Fibroblast of peridontal ligament (primary cell): Measurements from ENCODE around the gene ACAD8.
"Not testable (repeated sequence)": the region's sequence is repeated elsewhere in the genome, so short reads cannot be mapped to it uniquely, and the experiment has no call there.

Experiments used
- DNase-seq: peaks from one replicate; pipeline ENCODE4 v3.0.0-alpha.2; 2010; ENCODE audit errors: extremely low read depth

The ACAD8 gene

DNA sequence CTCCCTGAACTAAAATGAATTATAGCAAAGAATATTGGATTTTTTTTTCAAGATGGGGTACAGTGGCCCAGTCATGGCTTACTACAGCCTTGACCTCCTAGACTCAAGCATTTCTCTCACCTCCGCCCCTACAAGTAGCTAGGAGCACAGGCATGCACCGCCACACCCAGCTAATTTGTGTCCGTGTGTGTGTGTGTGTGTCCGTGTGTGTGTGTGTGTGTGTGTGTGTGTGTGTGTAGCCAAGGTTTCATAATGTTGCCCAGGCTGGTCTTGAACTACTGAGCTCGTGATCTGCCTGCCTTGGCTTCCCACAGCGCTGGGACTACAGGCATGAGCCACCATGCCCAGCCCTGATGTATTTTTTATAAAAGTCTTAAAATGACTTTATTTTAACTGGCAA lies 12.8 kb upstream of the ACAD8 start:
- DNase-seq, result no peak

DNA sequence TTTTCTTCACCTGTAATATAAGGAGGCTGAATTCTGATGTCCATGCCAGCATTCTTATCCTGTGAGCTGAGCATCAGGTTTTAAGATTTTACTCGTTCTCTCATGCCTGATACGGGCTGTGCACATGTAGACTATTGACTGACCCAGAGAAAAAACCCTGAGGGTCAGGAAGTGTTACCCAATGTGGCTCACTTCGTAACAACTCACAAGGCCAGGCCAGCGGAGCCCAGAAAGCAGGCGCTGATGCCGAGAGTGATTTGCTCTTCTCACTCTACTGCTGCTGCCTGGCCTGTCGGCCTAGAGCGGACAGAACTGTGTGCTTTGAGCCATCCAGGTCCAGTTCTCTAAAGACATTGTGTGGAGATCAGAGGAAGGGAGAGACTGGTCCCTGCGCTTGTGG lies 11.0 kb upstream of the ACAD8 start:
- no peak for DNase-seq

DNA sequence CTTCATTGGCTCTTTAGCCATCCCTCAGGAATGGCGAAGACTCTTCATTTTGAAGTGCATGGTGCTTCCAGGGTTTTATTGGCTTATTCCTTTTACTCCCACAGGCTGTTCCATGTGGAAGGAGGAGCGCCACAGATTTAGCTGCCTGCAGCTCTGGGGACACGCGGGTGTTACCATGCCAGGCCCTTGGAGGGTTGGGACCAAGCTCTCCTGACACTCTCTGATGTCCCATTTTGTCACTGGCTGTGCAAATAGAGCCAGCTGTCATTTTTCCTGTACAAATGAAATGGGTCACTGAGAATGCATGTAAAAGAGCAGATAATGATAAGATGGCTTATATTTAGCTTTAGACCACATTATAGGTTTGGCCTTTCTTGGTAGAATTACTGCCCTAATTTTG lies 9.5 kb upstream of the ACAD8 start:
- DNase-seq, result no peak

DNA sequence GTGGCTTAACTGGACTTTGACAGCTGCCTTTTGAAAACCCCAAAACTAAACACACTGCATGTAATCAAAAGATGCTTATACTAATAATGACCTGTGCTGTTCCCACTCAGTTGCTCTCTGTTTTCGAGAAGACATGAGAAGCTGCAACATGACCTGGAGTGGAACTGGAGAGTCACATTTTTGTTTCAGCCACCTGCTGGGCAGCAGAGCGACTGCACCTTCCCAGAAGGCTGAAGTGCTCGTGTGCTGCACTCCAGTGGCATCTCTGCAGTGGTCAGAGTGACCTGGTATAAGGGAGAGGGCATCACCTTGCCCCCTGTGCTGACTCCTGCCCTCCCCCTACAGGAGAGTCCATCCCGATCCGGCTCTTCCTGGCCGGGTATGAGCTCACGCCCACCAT lies 8.8 kb upstream of the ACAD8 start:
- DNase-seq, result peak; percentile 21

DNA sequence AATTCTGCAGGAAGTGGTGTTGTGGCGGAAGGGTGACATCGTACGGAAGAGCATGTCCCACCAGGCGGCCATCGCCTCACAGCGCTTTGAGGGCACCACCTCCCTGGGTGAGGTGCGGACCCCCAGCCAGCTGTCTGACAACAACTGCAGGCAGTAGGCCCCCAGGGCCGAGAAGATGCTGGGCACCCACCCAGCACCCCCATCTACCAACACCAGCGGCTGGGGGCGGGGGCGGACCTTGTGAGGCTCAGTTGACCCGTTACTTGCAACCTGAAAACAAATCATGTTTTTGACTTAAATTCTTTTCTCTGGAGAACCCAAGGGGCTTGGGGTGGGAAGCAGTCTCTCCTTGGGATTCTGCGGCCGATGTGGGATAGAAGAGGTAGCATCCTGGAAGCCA lies 7.9 kb upstream of the ACAD8 start:
- DNase-seq, result no peak

DNA sequence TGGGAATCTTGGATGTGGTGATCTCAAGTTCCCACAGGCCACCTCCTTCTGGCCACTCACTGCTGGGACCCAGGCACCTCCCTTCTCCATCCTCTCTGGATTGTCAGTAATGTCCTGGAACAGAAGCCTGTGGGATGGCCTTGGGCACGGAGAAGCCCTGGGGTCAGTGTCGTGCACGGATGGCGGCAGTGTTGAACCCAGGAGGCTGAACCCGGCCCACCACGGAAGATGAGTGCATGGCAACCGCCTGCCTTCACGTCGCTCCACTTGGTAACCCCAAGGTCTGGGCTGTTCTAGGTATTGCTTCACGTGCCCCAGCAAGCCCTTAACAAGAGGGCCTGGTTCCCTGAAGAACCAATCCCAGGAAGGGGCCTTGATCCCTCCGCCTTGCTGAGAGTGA lies 7.3 kb upstream of the ACAD8 start:
- no peak for DNase-seq

DNA sequence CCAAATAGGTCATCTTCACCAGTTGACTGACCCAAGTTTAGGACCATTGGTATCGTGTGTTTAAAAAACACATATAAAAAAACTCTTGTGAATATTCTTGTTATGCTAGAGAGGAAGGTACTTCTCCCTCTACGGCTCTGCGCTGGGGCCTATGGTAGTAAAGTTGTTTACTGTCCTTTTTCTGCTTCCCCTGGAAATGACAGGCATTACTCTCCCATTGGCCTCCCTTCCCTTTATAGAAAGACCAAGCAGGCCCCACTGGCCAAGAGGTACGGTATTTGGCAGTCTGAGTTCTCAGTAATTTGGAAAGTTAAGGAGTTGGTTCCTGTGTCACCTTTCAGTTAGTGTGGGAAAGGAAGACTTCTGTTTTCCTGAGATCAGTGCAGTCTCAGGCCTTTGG lies 6.7 kb upstream of the ACAD8 start:
- no peak for DNase-seq

DNA sequence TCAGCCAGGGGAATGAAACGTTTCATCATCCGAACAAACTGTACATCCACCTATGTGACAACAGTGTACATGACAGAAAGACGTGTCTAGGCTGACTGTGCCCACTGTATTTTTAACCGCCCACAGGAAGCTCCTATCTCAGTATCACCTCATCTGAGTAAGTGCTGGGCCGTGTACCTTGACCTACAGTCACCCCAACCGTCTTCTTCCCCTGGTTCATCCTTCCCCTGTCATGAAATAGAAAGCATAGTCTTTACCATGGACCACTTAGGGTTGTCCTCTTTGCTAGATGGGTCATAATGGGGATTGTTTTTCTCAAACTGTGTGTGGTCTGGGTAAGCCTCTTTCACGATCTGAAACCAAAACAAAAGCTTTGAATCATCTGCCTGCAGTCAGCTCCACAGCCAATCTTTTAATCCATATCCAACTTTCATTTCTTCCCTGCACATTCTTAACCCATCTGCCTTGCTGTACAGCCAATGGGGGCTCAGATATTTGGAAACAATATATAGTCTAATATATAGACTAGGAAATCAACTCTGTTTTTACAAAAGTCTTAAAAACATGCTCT lies 4.4 kb upstream of the ACAD8 start:
- peak; percentile 19 for DNase-seq

DNA sequence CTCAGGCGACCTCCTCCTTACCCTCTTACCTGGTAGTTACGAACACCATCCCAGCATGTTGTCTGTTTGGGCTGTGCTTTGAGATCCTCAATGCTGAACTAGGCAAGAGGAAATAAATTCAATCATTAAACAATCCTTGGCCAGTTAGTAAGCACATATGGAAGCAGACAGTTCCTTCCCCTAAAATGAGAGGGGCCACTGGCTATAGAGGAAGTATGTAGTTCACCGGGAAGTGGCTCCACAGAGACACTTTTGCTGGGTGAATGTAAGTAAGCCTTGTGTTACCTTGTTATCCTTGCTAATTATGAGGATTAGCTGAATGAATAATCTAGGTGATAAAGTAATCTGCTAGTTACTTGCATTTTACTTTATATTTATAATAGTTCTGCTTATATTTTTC lies 3.1 kb upstream of the ACAD8 start:
- no peak for DNase-seq

DNA sequence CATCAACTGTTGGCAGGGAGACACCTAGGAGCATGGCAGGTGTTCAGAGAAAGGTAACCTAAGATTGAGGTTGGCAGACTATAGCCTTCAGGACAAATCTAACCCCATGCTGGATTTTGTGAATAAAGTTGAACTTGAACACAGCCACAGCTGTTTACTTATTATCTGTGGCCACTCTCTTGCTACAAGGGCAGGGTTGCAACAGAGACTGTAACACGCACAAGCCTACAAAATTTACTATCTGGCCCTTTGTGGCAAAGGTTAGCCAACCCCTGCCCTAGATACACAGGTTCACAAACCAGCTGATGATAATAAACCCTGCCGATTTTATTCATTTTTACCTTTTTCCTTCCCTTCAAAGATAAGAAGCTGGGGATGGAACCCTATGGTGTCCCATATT lies 2.7 kb upstream of the ACAD8 start:
- no peak for DNase-seq

DNA sequence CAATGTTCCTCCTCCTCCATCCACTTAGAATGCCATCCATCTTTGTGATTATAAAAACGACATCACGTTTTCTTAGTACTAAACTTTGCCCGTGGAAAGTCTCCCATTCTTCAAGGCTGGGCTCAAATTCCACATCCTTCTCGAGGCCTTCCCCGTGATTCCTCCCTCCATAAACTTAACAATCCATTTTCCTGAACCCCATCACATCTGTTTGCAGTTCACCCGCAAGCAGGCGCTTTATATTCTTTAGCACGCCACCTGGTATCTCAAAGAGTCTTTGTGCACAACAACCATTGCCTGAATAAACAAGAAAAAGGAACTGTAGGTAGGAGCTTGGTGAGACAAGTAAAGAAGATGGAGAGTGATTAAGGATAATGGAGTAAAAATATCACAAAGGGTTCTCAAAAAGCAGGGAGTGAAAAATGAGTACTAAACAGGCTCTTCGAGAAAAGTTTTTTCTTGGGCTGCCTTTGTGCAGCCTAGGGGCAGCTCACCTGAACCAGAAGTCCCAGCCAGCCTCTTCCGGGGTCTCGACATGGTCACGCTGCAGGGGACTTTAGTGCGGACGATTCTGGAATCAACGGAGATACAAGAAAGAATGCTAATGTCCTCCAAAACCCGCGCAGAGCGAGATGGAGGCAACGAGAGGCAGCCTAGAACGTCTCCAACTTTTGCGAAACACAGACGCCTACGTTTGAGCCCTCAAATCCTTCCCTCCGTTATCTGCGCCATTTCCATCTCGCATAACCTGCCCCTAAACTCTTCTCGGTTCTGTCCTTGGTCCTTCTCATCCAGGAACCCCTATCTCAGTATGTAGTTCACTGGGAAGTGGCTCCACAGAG lies 801 bp upstream of the ACAD8 start:
- DNase-seq, result peak; percentile 9

DNA sequence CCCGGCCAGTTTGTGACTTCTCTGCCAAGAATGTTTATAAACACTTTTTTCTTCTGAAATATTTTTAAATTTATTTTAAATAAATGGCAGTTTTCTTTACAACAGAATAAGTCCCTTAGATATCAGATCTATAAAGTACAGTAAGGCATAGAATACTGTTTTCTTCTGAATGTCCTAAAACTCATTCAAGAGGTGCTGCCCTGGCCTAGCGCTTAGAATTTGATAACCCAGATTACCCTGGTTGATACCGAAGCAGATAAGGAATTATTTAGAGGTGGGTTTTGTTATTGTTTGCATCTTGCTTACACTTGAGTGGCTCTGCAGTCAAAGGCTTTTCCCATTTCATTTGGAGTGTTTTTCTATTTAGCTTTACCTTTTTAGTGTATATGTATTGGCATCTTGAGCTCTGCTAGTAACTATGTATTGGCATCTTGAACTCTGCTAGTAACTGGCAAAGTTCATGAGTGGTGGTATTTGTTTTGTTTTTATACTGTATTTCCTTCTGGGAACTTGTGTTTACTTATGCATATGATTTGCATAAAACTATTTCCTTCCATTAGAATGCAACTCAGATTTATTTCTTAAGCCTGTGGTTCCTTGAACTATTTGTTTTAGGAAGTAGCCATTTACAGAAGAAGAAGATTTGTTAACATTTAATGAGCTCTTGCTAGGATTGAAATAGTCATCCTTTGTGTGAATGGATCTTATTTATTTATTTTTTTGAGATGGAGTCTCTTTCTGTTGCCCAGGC lies 1.2 kb downstream of the ACAD8 start:
- DNase-seq, result no peak

DNA sequence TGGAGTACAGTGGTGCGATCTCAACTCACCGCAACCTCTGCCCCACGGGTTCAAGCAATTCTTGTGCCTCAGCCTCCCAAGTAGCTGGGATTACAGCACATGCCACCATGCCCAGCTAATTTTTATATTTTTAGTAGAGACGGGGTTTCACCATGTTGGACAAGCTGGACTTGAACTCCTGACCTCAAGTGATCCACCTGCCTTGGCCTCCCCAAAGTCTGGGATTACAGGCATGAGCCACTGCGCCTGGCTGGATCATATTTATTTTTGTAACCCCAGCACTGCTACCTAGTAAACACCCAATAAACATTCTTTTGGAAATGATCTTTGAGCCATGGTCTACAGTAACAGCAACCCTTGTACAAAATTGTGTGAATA lies 1.8 kb downstream of the ACAD8 start:
- DNase-seq, result not testable (repeated sequence)

DNA sequence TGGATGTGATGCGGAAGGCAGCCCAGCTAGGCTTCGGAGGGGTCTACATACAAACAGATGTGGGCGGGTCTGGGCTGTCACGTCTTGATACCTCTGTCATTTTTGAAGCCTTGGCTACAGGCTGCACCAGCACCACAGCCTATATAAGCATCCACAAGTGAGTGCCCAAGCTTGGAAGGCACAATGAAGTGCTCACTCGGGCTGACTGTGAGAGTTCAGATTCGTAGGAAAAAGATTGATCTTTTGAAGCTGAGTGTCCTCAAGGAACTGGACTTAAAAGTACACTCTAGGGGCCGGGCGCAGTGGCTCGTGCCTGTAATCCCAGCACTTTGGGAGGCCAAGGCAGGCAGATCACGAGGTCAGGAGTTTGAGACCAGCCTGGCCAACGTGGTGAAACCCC lies 3.7 kb downstream of the ACAD8 start:
- no peak for DNase-seq

DNA sequence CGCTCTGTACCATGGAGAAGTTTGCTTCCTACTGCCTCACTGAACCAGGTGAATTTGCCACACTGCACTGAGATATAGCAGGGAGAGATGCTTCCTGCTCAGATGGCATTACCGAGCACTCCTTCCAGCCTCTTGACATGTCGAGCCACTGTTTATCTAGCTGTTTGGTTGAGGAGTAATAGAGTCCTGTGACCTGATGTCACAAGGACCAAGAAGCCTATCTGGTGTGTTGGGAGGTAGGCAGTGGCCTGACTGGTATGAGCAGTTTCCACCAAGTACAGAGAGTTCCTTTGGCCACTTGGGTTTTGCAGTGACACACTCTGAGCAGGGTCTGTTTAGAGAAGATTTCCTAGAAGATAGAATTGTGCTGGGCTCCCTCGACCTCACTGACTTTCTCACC lies 5.2 kb downstream of the ACAD8 start:
- DNase-seq, result no peak

DNA sequence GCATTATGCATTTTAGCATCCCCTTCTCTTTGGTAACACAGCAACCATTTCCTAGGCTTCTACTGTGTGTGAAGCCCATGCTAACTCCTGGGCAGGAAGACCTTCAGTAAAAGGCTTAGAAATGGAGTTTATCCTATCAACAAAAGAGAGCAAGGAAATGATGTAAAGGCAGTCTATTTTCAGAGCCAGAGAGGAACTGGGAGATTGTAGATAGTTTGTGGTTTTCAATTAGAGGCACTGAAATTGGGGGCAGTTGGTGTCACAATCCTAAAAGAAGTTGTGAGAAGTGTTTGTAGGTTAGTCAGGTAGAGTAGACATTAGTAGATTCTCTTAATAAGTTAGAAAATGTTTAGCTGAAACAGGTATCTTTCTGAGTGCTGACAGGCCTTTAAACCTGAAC lies 7.1 kb downstream of the ACAD8 start:
- no peak for DNase-seq

DNA sequence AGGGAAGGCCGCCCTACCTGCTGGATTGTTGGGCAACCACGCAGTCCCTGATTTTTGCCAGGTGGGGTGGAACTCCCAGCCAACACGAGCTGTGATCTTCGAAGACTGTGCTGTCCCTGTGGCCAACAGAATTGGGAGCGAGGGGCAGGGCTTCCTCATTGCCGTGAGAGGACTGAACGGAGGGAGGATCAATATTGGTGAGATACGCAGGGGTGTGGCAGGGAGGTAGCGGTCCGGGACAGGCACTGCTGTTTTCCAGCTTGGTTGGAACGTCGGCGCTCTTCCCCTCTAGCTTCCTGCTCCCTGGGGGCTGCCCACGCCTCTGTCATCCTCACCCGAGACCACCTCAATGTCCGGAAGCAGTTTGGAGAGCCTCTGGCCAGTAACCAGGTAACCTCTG lies 7.6 kb downstream of the ACAD8 start:
- no peak for DNase-seq

DNA sequence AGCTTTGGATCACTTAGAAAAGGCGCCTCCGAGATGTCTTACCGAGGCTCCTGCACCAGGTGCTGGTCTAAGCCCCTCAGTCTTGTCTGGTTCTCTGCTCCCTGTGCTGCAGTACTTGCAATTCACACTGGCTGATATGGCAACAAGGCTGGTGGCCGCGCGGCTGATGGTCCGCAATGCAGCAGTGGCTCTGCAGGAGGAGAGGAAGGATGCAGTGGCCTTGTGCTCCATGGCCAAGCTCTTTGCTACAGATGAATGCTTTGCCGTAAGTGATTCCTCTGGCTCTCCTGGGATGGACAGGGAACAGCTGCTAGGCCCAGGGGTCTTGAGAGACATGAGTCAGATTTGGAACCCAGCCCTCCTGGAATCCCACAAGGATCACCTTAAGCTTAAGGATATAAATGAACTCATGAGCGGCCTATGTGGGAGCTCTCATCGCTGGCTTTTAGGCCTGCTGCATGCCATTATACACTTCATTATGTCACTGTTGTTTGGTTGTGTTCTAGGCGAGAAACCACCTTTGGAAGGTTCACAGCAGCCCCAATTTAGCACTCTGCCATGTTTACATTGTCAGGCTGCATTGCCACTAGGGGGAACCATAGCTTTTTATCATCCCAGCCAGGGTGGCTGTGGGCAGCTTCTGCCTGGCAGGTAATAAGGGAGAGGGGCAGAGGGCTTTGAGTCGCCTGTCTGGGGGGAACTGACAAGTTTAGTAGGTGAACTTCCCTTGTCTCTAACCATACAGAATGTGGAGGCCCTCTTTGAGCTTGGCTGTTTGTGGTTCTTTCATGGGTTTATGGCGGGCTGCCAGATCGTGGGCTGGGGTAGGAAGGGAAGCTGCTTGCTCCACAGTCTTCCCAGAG lies 8.5 kb downstream of the ACAD8 start:
- peak; percentile 16 for DNase-seq

DNA sequence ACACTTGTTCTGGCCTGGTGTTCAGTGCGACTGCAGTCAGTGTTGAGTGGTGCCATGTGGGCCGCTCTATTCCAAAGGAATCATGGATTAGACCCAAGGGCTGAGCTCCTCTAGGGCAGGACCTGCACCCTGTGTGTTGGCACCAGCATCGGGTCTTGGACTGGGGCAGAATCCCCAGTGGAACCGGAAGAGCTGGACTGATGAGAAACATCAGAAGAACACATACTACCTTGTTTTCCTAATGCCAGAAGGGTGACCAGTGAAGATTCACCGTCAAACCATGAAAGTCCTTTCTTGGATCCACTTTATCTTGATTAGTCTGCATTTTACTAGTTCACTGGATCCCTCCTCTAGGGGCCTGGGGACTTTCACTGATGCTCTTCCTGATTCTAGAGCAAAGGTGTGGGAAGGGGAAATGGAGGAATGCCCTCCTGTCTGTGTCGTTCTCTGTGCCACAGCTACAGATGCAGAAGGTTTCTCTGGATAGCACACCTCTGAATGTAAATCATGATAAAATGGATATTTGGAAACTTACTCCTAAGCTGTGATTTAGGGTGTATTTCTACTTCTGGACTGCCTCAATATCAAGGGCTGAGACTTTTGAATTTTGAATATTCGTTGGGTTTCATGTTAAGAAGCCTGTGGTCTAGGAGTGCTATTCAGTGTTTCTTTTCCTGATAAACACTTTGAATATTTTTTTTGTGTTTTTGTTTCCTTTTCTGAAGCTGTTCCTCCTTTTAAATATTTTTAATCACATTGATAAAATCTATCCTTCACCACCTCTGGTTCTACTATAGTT lies 11.8 kb downstream of the ACAD8 start:
- DNase-seq, result no peak

DNA sequence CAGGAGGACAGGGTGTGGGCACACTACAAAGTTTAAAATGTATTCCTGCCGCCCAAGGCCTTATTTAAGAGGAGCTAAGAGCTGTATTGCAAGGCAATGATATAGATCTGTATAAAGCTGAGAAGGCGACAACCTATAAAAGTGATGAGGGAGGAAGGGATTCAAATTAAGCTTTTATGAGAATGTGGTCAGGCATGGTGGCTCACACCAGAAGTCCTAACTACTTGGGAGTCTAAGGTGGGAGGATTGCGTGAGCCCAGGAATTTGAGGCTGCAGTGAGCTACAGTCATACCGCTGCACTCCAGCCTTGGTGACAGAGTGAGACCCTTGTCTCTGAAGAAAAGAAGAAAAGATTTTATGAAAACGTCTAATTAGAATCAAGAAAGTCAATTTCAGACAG lies 13.1 kb downstream of the ACAD8 start:
- DNase-seq, result peak; percentile 6

DNA sequence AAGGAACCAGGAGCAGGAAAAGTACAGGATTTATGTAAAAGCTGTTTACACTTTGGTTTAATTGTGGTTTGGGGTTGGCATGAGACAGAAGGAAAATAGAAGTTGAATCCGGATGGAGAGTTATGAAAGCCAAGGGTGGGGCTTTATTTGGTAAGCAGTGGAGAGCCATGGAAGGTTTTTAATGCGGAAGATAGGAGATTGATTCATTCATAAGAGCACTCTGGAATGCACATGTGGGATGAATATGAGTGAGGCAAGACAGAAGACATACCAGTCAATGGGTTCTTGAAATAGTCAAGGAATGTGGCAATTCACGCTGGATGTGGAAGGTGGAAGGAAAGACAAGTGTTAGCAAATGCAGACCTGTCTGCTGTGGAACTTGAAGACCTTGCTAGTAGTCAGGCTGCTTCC lies 13.5 kb downstream of the ACAD8 start:
- peak; percentile 93 for DNase-seq
